HG02798 (cell line): Measurements from ENCODE around the gene UBAP2.
"Not testable (repeated sequence)": the region's sequence is repeated elsewhere in the genome, so short reads cannot be mapped to it uniquely, and the experiment has no call there.

Experiments
- ATAC-seq: cut with Tn5 transposase; IDR thresholded peaks from one replicate; pipeline ENCODE4 v1.9.1; 2021; ENCODE audit warnings: mild to moderate bottlenecking; ENCODE audit not compliant: unreplicated experiment, poor library complexity

Gene UBAP2

DNA sequence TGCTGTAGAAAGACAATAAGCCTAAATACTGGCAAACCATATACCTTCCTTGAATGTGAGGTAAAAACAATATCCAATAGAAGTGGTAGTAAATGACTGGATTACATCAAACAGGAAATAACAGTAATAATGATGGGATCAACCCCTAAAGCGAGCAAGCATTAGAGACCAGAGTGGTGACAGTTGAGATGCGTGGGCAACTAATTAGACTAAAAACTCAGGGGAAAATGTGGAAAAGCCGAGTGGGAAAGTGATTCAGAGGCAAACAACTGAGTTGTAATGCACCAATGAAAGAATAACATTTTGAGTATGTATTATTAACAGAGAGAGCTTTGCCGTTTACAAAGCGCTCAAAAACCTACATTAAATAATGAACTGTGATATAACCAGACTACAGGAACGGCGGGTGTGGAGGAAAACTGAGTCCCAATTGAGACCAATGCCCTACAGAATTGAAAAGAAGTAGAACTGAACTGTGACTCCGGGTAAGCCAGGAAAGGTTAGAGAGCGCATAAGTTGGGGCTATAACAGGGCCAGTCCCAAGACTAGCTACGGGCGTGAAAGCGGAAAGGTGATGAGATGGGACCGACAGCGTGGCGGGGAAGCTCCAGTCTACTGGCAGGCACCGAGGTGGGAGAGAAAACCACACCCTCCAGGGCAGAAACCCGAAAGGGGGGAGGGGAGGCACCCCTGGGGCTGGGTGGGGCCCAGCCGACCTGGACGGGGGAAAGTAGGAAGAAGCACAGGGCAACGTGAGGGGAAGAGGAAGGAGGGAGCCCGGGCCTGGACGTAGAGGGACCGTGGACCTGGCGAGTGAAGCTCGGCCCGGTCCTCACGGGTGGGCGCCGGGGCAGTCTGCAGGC lies 592 bp downstream of the UBAP2 start:
- peak; percentile 28 for ATAC-seq

DNA sequence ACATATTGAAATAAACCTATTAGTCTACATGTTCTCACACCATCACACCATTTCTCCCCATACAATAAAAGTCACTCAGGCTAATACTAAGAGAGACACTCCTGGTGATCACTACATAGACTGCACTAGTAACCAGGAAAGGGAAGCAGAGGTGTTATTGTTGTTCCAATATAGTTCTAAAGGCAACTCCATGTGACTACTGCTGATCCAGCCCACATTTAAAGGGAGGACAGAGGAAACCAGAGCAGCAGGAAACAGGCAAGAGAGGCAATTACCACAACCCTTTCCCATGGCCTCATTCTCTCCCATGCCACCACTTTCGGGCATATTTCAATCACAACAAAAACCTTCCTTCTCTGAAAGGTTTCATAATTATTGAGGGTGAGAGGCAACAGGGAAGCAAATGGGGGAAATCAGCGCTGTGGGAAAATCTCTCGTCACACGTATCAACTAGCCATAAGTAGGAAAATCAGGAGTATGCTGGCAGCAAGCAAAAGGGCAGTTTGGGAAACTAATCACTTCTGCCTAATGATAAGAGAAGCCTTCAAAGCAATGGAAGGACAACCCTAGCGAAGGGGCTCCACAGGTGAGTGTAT lies 1.8 kb downstream of the UBAP2 start:
- no peak for ATAC-seq

DNA sequence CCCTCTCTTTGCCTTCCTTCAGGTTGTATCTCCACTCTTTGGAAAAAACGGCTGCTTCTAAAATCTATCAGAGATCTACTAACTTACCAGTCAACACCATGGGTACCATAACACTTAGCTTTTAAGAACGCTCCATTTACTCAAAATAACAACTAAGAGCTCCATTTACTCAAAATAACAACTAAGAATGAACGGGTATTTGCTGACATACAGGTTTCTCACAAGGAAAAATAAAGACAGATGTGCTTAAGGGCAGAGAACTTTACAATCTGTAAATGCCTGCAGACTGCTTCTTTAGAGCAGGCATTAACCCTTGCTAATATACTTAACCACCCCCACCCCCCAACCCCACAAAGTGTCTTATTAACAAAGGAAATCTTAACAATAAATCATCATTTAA lies 2.8 kb downstream of the UBAP2 start:
- ATAC-seq, result no peak

DNA sequence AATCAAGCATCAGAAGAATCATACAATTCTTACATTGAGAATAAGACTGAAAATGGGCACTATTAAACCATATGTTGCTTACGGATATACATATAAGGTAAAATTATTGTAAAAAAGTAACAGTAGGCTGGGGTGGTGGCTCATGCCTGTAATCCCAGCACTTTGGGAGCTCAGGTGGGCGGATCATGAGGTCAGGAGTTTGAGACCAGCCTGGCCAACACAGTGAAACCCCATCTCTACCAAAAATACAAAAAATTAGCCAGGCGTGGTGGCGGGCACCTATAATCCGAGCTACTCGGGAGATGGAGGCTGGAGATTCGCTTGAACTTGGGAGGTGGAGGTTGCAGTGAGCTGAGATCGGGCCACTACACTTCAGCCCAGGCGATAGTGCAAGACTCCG lies 6.6 kb downstream of the UBAP2 start:
- not testable (repeated sequence) for ATAC-seq

DNA sequence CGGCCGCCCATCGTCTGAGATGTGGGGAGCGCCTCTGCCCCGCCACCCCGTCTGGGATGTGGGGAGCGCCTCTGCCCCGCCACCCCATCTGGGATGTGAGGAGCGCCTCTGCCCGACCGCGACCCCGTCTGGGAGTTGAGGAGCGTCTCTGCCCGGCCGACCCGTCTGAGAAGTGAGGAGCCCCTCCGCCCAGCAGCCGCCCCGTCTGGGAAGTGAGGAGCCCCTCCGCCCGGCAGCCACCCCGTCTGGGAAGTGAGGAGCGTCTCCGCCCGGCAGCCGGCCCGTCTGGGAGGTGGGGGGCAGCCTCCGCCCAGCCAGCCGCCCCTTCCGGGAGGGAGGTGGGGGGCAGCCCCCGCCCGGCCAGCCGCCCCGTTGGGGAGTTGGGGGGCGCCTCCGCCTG lies 9.8 kb downstream of the UBAP2 start:
- not testable (repeated sequence) for ATAC-seq

DNA sequence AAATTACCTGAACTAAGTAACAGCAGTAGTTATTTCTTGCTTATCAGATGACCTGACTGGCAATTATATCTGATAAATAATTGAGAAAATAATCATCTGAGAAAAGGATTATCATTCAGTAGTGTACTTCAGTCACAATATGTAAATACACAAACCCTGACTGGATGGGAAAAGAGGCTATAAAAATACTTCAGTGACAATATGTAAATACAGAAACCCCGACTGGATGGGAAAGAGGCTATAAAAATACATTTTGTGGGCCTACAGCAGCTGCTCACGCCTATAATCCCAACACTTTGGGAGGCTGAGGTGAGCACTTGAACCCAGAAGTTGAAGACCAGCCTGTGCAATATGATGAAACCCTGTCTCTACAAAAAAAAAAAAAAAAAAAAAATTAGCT lies 11.1 kb downstream of the UBAP2 start:
- no peak for ATAC-seq

DNA sequence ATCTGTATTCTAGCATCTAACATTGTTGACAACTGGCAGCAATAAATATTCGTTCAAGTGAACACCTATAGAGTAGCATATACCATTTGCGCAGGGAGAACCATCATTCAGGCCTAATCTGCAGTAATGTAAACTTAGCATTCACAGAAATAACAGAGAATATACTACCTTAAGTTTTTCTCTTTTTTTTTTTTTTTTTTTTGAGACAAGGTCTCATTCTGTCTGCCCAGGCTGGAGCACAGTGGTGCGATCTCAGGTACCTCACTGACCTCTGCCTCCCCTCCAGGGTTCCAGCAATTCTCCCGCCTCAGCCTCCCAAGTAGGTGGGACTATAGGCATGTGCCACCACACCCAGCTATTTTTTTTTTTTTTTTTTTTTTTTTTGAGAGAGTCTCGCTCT lies 12.1 kb downstream of the UBAP2 start:
- no peak for ATAC-seq

DNA sequence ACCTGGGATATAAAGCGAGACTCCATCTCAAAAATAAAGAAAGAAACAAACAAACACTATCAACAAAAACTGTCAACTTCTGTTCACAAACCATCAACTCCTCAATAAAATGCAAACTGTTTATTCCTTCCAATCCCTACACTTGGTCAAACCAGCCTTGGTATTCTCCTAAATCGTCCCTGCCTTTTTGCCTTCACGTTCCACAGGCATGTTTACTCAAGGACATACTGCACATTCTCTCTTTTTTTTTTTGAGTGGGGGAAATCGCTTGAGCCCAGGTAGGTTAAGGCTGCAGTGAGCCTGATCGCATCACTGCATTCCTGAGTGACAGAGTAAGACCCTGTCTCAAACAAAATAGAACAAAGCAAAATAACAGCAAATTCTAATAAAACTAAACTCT lies 13.0 kb downstream of the UBAP2 start:
- ATAC-seq, result no peak

DNA sequence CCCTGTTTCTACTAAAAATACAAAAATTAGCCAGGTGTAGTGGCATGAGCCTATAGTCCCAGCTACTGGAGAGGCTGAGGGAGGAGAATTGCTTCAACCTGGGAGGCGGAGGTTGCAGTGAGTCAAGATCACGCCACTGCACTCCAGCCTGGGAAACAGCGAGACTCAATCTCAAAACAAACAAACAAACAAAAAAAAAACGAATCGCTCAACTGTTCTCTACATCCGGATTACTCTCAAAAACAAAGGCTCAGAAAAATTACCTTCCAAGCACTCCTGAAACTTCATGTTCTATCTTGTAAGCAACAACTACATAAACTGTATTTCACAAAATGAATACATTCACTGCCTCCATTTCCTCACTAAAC lies 14.0 kb downstream of the UBAP2 start:
- ATAC-seq, result no peak

DNA sequence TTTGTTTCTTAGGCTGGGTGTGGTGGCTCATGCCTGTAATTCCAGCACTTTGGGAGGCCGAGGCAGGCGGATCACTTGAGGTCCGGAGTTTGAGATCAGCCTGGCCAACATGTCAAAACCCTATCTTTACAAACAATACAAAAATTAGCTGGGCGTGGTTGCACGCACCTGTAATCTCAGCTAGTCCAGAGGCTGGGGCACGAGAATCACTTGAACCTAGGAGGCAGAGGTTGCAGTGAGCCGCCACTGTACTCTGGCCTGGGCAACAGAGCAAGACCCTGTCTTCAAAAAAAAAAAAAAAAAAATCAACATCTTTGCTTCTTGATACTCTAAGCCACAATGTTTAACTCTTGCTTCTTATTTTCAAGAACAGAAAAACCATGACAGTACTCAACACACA lies 16.1 kb downstream of the UBAP2 start:
- no peak for ATAC-seq

DNA sequence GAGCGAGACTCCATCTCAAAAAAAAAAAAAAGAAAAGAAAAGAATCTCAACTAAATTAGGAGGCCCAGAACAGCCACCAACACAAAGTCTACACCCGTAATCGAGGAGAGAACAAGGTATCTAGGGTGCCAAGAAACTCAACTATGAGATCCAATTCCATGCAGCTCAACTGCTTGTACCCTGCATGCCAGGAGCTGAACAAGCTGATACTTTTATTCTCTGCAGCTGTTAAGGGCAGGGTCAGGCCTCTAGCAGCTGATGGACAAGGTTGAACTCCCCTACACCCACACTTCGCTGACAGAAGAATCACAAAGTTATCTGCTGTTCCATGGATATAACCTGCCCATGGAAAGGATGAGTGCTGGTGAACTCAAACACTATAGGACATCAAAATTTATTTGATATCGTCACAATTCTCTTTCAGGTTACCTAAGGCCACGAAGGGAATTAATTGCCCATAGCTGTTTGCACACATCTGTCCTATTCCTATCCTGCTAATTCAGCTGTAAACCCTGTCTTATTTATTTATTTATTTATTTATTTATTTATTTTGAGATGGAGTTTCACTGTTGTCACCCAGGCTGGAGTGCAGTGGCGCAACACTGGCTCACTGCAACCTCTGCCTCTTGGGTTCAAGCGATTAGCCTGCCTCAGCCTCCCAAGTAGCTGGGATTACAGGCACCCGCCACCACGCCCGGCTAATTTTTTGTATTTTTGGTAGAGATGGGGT lies 20.7 kb downstream of the UBAP2 start:
- ATAC-seq, result no peak

DNA sequence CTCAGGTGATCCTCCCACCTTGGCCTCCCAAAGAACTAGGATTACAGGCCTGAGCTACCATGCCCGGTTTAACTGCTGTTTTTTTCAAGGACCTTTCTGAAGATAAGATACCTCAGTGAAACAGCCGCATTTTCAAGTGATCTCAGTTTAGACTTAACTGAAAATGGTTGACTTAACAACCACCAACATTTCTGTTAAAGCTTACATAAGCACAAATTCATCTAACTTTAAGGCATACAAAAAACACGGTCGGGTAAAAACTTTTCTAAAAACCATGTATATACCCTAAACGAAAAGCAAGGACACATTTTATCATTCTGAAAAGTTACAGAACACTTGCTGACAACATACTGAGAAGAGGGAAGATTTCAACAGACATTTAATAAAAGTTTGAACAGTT lies 22.9 kb downstream of the UBAP2 start:
- ATAC-seq, result no peak

DNA sequence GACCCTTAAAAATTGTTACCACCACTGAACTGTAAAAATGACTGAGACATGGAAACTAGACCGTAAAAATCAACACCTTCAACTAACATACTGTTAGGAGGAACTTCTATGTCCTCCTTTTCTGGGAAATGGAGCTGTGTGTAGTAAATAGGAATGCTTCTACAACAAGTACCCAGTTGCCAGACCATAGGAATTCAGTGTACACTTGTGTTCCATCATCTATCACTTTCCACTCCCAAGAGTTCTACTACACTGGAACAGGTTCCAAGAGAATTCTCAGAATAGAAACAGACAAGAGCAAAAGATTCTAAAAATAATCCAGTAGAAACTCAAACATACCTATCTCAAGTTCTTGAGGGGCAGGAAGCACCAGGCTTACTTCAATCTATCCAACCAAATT lies 23.6 kb downstream of the UBAP2 start:
- no peak for ATAC-seq

DNA sequence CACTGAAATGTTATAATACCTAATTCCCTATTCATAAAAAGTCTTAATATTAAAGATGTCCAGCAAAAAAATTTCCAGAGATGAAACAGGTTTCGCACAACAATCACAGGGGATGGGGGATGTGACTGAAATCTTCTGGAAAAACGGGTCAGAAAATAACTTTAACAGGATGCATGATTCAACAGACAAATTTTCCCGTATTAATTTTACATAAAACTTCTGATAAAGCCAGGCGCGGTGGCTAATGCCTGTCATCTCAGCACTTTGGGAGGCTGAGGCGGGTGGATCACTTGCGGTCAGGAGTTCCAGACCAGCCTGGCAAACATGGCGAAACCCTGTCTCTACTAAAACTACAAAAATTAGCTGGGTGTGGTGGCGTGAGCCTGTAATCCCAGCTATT lies 24.2 kb downstream of the UBAP2 start:
- not testable (repeated sequence) for ATAC-seq

DNA sequence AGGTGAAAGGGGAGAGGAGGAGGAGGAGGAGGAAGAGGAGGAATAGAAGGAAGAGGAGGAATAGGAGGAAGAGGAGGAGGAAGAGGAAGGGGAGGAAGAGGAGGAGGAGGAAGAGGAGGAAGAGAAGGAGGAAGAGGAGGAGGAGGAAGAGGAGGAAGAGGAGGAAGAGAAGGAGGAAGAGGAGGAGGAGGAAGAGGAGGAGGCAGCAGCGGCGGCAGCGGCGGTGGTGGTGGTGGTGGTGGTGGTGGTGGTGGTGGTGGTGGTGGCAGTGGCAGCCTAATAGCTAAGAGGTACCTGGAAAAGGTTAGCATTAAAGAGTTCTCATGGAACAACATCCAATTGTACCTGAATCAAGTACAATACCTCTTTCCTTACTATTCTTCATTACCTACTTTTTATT lies 32.5 kb downstream of the UBAP2 start:
- no peak for ATAC-seq

DNA sequence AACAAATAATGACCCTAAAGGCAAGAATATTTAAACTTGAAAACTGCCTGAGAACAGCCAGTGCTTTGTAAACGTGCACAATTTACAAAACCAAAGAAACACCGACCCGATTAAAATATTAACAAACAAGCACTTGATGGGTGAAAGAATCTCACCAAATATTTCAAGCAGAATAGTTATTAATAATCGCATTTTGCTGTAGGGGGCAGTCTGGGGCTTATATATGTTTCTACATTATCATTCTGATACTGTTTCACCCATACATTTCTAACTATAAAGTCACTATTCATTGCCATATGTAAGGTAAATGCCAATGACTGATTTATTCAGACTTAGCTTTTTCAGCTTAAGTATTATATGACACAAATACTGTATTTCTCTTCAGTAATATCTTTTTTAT lies 37.7 kb downstream of the UBAP2 start:
- ATAC-seq, result no peak

DNA sequence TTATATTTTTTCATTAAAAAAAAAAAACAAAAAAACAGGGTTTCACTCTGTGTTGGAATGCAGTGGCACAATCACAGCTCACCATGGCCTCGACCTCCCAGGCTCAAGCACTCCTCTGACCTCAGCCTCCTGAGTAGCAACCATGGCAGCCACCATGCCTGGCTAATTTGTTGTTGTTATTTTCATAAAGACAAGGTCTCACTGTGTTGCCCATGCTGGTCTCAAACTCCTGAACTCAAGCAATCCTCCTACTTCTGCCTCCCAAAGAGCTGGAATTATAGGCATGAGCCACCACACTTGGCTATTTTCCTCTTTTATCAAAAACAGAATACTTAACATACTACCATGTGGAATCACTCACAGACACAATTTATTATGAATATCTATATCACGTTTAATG lies 46.7 kb downstream of the UBAP2 start:
- no peak for ATAC-seq

DNA sequence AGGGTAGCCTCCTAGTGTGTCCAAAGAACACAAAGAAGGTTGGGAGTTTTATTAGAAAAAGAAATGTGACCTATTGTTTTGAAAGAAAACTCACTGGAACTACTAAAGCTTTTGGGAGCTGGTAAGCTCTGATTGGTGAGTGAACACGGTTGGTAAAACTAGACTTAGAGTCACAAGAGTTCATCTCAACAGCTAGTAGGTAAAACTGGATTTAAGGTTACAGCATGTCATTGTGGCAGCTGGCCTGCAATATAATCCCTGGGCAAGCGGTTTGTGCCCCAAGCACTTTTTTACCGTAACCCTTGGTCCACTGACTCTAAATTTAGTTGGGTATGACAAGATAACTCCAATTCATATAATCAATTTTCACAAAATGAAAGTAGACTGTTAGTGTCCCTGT lies 47.4 kb downstream of the UBAP2 start:
- ATAC-seq, result no peak

DNA sequence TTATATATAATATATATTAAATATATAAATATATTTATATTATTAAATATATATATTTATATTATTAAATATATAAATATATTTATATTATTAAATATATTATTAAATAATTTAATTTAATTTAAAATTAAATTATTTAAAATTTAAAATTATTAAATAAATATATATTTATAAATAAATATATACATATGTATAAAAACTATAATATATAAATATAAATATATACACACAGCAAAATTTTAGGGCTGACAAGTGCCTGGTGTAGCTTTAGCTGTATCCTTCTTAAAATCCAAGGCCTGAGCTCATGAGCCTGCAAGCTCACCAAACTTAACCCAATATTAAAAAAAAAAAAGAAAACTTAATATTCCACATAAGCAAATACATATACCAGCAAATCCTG lies 53.2 kb downstream of the UBAP2 start:
- ATAC-seq, result no peak

DNA sequence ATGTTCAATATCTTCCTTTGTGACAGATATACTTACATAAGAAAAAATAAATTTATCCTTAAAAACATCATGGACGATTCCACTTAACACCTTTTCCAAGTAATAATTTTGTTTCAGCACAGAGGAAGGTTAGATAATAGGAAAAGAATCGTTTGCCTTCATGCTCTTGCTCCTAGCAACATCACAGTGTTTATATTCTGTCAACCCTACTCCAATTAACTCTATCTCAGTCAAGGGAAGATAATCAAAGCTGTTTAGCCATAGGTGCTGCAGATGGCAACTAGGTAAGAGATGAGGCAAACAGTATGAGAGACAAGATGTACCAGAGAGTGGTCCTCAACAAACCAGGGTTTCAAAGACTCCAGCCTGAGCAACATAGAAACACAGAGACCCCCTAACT lies 55.6 kb downstream of the UBAP2 start:
- ATAC-seq, result no peak

DNA sequence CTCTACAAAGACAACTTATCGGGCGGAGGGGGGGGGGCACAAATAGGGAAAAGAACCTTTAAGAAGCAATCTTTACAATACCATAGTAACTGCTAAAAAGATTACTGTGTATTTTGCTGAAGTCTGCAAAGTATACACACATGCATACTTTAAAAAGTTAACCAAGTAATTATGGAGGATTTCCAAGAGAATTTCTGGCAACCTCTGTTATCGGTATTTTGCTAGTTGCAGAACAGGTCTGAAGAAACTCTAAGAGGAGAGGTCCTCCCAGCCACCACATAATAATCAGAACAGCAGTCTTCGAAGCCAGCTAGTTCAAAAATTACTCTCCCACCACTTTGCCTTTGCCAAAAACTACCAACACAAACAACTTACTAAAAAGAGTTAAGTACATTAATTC lies 56.1 kb downstream of the UBAP2 start:
- no peak for ATAC-seq
